Measurements from ENCODE around the gene TMC6.
"Not testable (repeated sequence)": the region's sequence is repeated elsewhere in the genome, so short reads cannot be mapped to it uniquely, and the experiment has no call there.

Gene TMC6

GRCh38 chr17:78122931-78123249 lies 5.7 kb downstream of the TMC6 start:
- no peak for DNase-seq

GRCh38 chr17:78122216-78122930 lies 6.2 kb downstream of the TMC6 start:
- no peak for DNase-seq

- DNase-seq = no peak
These were observed 6.7 kb downstream of the TMC6 start for GRCh38 chr17:78121801-78122215.

- DNase-seq = no peak
These were observed 7.4 kb downstream of the TMC6 start for GRCh38 chr17:78120971-78121800.

GRCh38 chr17:78120537-78120936 lies 8.0 kb downstream of the TMC6 start:
- no peak for DNase-seq

GRCh38 chr17:78118801-78119241 lies 9.7 kb downstream of the TMC6 start:
- DNase-seq = no peak

- DNase-seq = no peak
These were observed 11.3 kb downstream of the TMC6 start for GRCh38 chr17:78117027-78117981.

GRCh38 chr17:78116411-78116810 lies 12.1 kb downstream of the TMC6 start:
- no peak for DNase-seq

- DNase-seq = not testable (repeated sequence)
These were observed 12.8 kb downstream of the TMC6 start for GRCh38 chr17:78115803-78116202.

GRCh38 chr17:78114831-78115723 lies 13.5 kb downstream of the TMC6 start:
- DNase-seq = no peak

GRCh38 chr17:78113804-78114785 lies 14.5 kb downstream of the TMC6 start:
- no peak for DNase-seq

GRCh38 chr17:78112518-78113471 lies 15.8 kb downstream of the TMC6 start:
- no peak for DNase-seq

- no peak for DNase-seq
These were observed 16.6 kb downstream of the TMC6 start for GRCh38 chr17:78111727-78112517.

GRCh38 chr17:78111016-78111726 lies 17.4 kb downstream of the TMC6 start:
- DNase-seq = no peak

GRCh38 chr17:78110363-78111015 lies 18.1 kb downstream of the TMC6 start:
- DNase-seq = no peak

- DNase-seq = no peak
These were observed 19.1 kb downstream of the TMC6 start for GRCh38 chr17:78109489-78109761.

- no peak for DNase-seq
These were observed 19.6 kb downstream of the TMC6 start for GRCh38 chr17:78108726-78109488.
